MCF 10A (cell line): ENCODE measurements around the gene UNC5CL. TPM values are rescaled to one million over a fixed set of nuclear protein-coding genes. Genes with fewer than 3 reads are reported as not detected.
A peak's percentile ranks its signal among the peaks of the same experiment; 100 is the strongest.

Source experiments
- BruUV-seq: library from RNA; stranded (reverse); fragments of 400-500 nt; replicated peaks from 2 replicates; lab custom pipeline; 2021; lab: Mats Ljungman, UMichigan
- CTCF ChIA-PET: fragments of 300-600 bp; sonication (Branson Sonifier 250); formaldehyde crosslinking; extraction: SDS; loops from one replicate; lab custom pipeline; 2021; ENCODE audit warnings: antibody characterized with exemption, inconsistent platforms; lab: Yijun Ruan, JAX
- POLR2A ChIA-PET: fragments of 300-600, 350-650 bp; sonication (Branson Sonifier 250); formaldehyde crosslinking; extraction: SDS; loops from one replicate; lab custom pipeline; 2020; ENCODE audit warnings: antibody characterized with exemption, inconsistent platforms; lab: Yijun Ruan, JAX
- DNase-seq: peaks from one replicate; pipeline ENCODE4 v3.0.0-alpha.2; 2018; ENCODE audit not compliant: unreplicated experiment
- H3K27ac Mint-ChIP-seq: one replicate; pipeline ENCODE4 v1.8.0; 2022; ENCODE audit warnings: mild to moderate bottlenecking, low read depth, mixed read lengths; ENCODE audit not compliant: unreplicated experiment
- H3K27me3 Mint-ChIP-seq: one replicate; pipeline ENCODE4 v1.8.0; 2022; ENCODE audit warnings: mixed read lengths; ENCODE audit not compliant: insufficient read depth, unreplicated experiment
- H3K36me3 Mint-ChIP-seq: one replicate; pipeline ENCODE4 v1.8.0; 2022; ENCODE audit warnings: mild to moderate bottlenecking, moderate library complexity, mixed read lengths; ENCODE audit not compliant: insufficient read depth, unreplicated experiment
- H3K4me1 Mint-ChIP-seq: one replicate; pipeline ENCODE4 v1.8.0; 2022; ENCODE audit warnings: mixed read lengths; ENCODE audit not compliant: insufficient read depth, unreplicated experiment
- H3K4me3 Mint-ChIP-seq: one replicate; pipeline ENCODE4 v1.8.0; 2022; ENCODE audit warnings: mild to moderate bottlenecking, moderate library complexity, mixed read lengths; ENCODE audit not compliant: unreplicated experiment
- H3K9me3 Mint-ChIP-seq: one replicate; pipeline ENCODE4 v1.8.0; 2022; ENCODE audit warnings: mixed read lengths; ENCODE audit not compliant: unreplicated experiment
- CTCF ChIP-seq: fragments of 200-600 bp; IDR thresholded peaks from one replicate; pipeline ENCODE4 v1.8.0; 2022; ENCODE audit warnings: antibody characterized with exemption, mild to moderate bottlenecking; ENCODE audit not compliant: unreplicated experiment
- intact Hi-C: fragments of 100-400 bp; cut with micrococcal nuclease; formaldehyde crosslinking; loops from 2 replicates; pipeline ENCODE4 v1.14.1; 2022
- total RNA-seq: library from RNA; stranded (reverse); gene quantifications from 2 replicates; pipeline ENCODE4 v1.2.3, GENCODE V29; 2022

Gene UNC5CL
- total RNA-seq, 1 experiment from 2014 or later, result 0.19 TPM

- no peak for TF ChIP-seq CTCF
- Mint-ChIP-seq H3K27me3 (no peaks in the 10 kb centered on the region), H3K4me3 (no peak overlapping the region), H3K36me3 (peaks cover 33% of the 10 kb centered on the region), H3K9me3 (no peaks in the 10 kb centered on the region), H3K4me1 (peaks cover 39% of the 10 kb centered on the region), H3K27ac (peak overlapping the region; percentile 37)
- BruUV-seq, result no TSS peak
- intact Hi-C loops, result no loop called here
- DNase-seq, result no peak
- POLR2A ChIA-PET, result interaction anchor here (0.6 kb wide), 1 partner anchor 563 kb away, joined by 3 read pairs; no protein-coding TSS in a partner anchor
- CTCF ChIA-PET, result interaction anchor here (0.5 kb wide), 1 partner anchor 23 kb away, joined by 3 read pairs; no protein-coding TSS in a partner anchor
Observed at GRCh38 chr6:41077536-41077935, 38.5 kb upstream of the UNC5CL start.

DNA sequence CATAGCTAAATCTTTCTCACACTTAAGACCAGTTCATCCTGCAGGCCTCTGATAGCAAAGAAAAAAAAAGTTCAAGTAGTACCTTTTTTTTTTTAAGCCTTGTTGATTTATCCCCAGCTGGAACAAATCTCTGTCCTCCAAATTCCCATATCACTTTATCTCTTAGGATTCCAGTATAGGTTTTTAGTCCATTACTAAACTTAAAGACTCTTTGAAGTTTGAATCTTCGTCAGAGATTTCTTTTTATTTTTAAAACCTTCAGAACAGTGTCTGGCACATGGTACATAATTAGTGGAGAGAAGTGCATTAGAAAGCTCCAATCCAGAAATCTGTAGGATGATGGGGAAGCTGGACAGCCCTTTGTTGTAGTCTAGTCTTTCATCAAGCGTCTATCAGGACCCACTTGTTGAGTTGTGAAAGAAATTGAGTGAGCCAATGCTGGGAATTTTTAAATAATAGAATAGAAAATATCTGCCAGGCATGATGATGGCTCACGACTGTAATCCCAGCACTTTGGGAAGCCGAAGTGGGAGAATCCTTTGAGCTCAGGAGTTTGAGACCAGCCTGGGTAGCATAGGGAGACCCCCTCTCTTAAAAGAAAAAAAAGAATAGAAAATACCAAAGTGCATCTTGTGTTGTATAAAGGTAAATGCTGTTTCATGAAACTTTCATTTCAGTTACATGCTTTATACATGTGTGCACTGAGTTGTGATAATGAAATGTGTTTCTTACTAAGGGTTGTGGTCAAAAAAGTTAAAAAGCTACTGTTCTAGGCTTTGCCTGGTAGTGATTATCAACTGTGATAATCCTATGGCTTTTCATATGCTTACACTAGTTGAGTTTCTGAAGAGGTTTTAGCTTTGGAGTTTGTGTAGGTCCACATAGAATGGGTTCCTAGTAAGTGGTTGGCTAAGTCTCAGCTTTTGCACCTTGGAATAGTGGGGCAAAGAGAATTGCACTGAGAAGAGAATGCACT lies 36.9 kb upstream of the UNC5CL start:
- ChIA-PET CTCF (interaction anchor here (0.9 to 2.6 kb wide), 7 partner anchors 16 to 244 kb away, joined by 3 to 19 read pairs (median 5); no protein-coding TSS in a partner anchor), POLR2A (interaction anchor here (0.7 to 1.8 kb wide), 7 partner anchors 12 to 658 kb away, joined by 3 to 11 read pairs (median 4); no protein-coding TSS in a partner anchor)
- intact Hi-C loops, result no loop called here
- peak overlapping the region; percentile 89 for H3K27ac Mint-ChIP-seq
- no peaks in the 10 kb centered on the region for H3K9me3 Mint-ChIP-seq
- H3K36me3 Mint-ChIP-seq, result peaks cover 24% of the 10 kb centered on the region
- no peak for DNase-seq
- TF ChIP-seq CTCF, result no peak
- H3K4me1 Mint-ChIP-seq, result peaks cover 41% of the 10 kb centered on the region
- H3K27me3 Mint-ChIP-seq, result no peaks in the 10 kb centered on the region
- peak overlapping the region; percentile 85 for H3K4me3 Mint-ChIP-seq
- BruUV-seq, result no TSS peak

GRCh38 chr6:41074692-41075436 lies 35.8 kb upstream of the UNC5CL start:
- POLR2A ChIA-PET, result interaction anchor here (0.6 to 1.8 kb wide), 11 partner anchors 9 to 1911 kb away, joined by 3 to 11 read pairs (median 3); no protein-coding TSS in a partner anchor
- Mint-ChIP-seq H3K4me1 (peaks cover 41% of the 10 kb centered on the region), H3K4me3 (peak overlapping the region; percentile 85), H3K9me3 (no peaks in the 10 kb centered on the region), H3K27me3 (no peaks in the 10 kb centered on the region), H3K27ac (peak overlapping the region; percentile 89), H3K36me3 (peaks cover 20% of the 10 kb centered on the region)
- no peak for TF ChIP-seq CTCF
- no TSS peak for BruUV-seq
- CTCF ChIA-PET, result interaction anchor here (0.6 to 2.6 kb wide), 5 partner anchors 17 to 456 kb away, joined by 3 to 19 read pairs (median 8); no protein-coding TSS in a partner anchor
- peak; percentile 41 for DNase-seq
- intact Hi-C loops, result loop anchor here (5.0 kb wide), 2 partner anchors 107 to 1728 kb away; no protein-coding TSS in a partner anchor
